ENCODE measurements around the gene GRID1. TPM values are rescaled to one million over a fixed set of nuclear protein-coding genes. Genes with fewer than 3 reads are reported as not detected.

Gene GRID1
- total RNA-seq, 1 experiment from 2014 or later = 0.37 TPM

GRCh38 chr10:86392723-86393094 is 26.1 kb upstream of the GRID1 start (continued):
- no peak for TF ChIP-seq ZSCAN18 (CRISPR knock-in tag; IDR thresholded peaks at IDR 0.05)

GRCh38 chr10:86391986-86392722 is 25.6 kb upstream of the GRID1 start:
- Mint-ChIP-seq H3K27me3 (ENCODE audit: low read depth) (peaks cover 55% of the 10 kb centered on the region), H3K4me3 (no peak overlapping the region), H3K27ac (no peak overlapping the region), H3K9me3 (no peaks in the 10 kb centered on the region), H3K4me1 (peaks cover 24% of the 10 kb centered on the region), H3K36me3 (no peaks in the 10 kb centered on the region)
- no peak for DNase-seq (ENCODE audit: low spot score)
- ATAC-seq = no peak
- TF ChIP-seq PRRX2 (CRISPR knock-in tag; IDR thresholded peaks at IDR 0.05) = no peak
- no peak for TF ChIP-seq ZNF263 (CRISPR knock-in tag; IDR thresholded peaks at IDR 0.05; ENCODE audit: low read depth)
- TF ChIP-seq EMX1 (CRISPR knock-in tag; IDR thresholded peaks at IDR 0.05) = no peak
- TF ChIP-seq CTCF (IDR thresholded peaks at IDR 0.05) = no peak
- TF ChIP-seq SOX15 (CRISPR knock-in tag; IDR thresholded peaks at IDR 0.05) = no peak
- no peak for TF ChIP-seq FOXP4 (CRISPR knock-in tag; IDR thresholded peaks at IDR 0.05)
- no peak for TF ChIP-seq MAX (CRISPR knock-in tag; IDR thresholded peaks at IDR 0.05)
- TF ChIP-seq ZBTB43 (CRISPR knock-in tag; IDR thresholded peaks at IDR 0.05) = no peak
- TF ChIP-seq SP1 (CRISPR knock-in tag; conservative IDR thresholded peaks at IDR 0.05) = no peak
- no peak for TF ChIP-seq NR3C1 (CRISPR knock-in tag; conservative IDR thresholded peaks at IDR 0.05; ENCODE audit: low read depth)
- no peak for TF ChIP-seq FOXP1 (CRISPR knock-in tag; IDR thresholded peaks at IDR 0.05; ENCODE audit: borderline replicate concordance)
- no peak for TF ChIP-seq HMGXB4 (CRISPR knock-in tag; IDR thresholded peaks at IDR 0.05)
- TF ChIP-seq RELA (CRISPR knock-in tag; IDR thresholded peaks at IDR 0.05; ENCODE audit: borderline replicate concordance) = no peak
- TF ChIP-seq ATF1 (CRISPR knock-in tag; IDR thresholded peaks at IDR 0.05) = no peak
- no peak for TF ChIP-seq USF2 (CRISPR knock-in tag; IDR thresholded peaks at IDR 0.05)
- ChIA-PET CTCF (interaction anchor here (0.6 to 5.5 kb wide), 6 partner anchors 9 to 282 kb away, joined by 3 to 48 read pairs (median 4); no protein-coding TSS in a partner anchor), POLR2A (interaction anchor here (0.7 kb wide), 1 partner anchor 20 kb away, joined by 3 read pairs; no protein-coding TSS in a partner anchor)

Measured in WTC11 (cell line).